DOHH2 (cell line): Measurements from ENCODE around the gene PRR23B.

Experiments used
- H3F3A ChIP-seq: fragments of 200-600 bp; sonication (generic), shearing (Covaris generic); 2 replicates; pipeline ENCODE4 v1.6.0; 2016; ENCODE audit warnings: antibody characterized with exemption, mild to moderate bottlenecking; ENCODE audit not compliant: control insufficient read depth, insufficient read depth
- H3K27ac ChIP-seq: fragments of 200-600 bp; sonication (generic); 2 replicates; pipeline ENCODE4 v1.5.1; 2014; ENCODE audit warnings: low read depth, mild to moderate bottlenecking, low read length, moderate library complexity
- H3K27me3 ChIP-seq: fragments of 200-600 bp; sonication (generic); 2 replicates; pipeline ENCODE4 v1.6.1; 2014; ENCODE audit warnings: mild to moderate bottlenecking, low read length, mixed read lengths; ENCODE audit not compliant: control insufficient read depth
- H3K36me3 ChIP-seq: fragments of 200-600 bp; sonication (generic); 2 replicates; pipeline ENCODE4 v1.6.1; 2014; ENCODE audit warnings: mild to moderate bottlenecking, low read length, moderate library complexity, mixed read lengths; ENCODE audit not compliant: control insufficient read depth
- H3K4me1 ChIP-seq: fragments of 200-600 bp; sonication (generic); 2 replicates; pipeline ENCODE4 v1.6.1; 2014; ENCODE audit warnings: mild to moderate bottlenecking, low read length, mixed read lengths; ENCODE audit not compliant: control insufficient read depth
- H3K4me2 ChIP-seq: fragments of 200-600 bp; sonication (generic); 2 replicates; pipeline ENCODE4 v1.6.0; 2014; ENCODE audit warnings: mild to moderate bottlenecking, low read length, moderate library complexity
- H3K4me3 ChIP-seq: fragments of 200-600 bp; sonication (generic); 2 replicates; pipeline ENCODE4 v1.5.1; 2014; ENCODE audit warnings: mild to moderate bottlenecking, low read length, mixed read lengths
- H3K79me2 ChIP-seq: fragments of 200-600 bp; sonication (generic); 2 replicates; pipeline ENCODE4 v1.6.1; 2014; ENCODE audit warnings: mild to moderate bottlenecking, low read length, mixed read lengths; ENCODE audit not compliant: control insufficient read depth
- H3K9me2 ChIP-seq: fragments of 200-600 bp; sonication (generic); replicated peaks from 2 replicates; pipeline ENCODE4 v1.6.1; 2014; ENCODE audit warnings: mild to moderate bottlenecking, low read length, mixed read lengths; ENCODE audit not compliant: control insufficient read depth
- H3K9me3 ChIP-seq: fragments of 200-600 bp; sonication (generic); 2 replicates; pipeline ENCODE4 v1.6.1; 2014; ENCODE audit warnings: antibody characterized with exemption, low read length, mixed read lengths; ENCODE audit not compliant: control insufficient read depth, insufficient read depth
- H4K20me1 ChIP-seq: fragments of 200-600 bp; sonication (generic); 2 replicates; pipeline ENCODE4 v1.6.0; 2014; ENCODE audit warnings: low read depth, mild to moderate bottlenecking, antibody characterized with exemption, low read length, moderate library complexity; ENCODE audit not compliant: control insufficient read depth, insufficient read depth
- EZH2phosphoT487 ChIP-seq: fragments of 200-600 bp; sonication (generic); IDR thresholded peaks from 2 replicates; pipeline ENCODE4 v1.6.1; 2017; ENCODE audit warnings: borderline replicate concordance, mild to moderate bottlenecking, antibody characterized with exemption, low read length, moderate library complexity, mixed read lengths
- TF ChIP-seq, protein P1 (sequence below): fragments of 200-600 bp; sonication (generic); IDR thresholded peaks from one replicate; pipeline ENCODE4 v1.5.1; 2014; ENCODE audit warnings: antibody characterized with exemption, mild to moderate bottlenecking, low read depth, low read length; ENCODE audit not compliant: poor library complexity, severe bottlenecking

The PRR23B gene

DNA sequence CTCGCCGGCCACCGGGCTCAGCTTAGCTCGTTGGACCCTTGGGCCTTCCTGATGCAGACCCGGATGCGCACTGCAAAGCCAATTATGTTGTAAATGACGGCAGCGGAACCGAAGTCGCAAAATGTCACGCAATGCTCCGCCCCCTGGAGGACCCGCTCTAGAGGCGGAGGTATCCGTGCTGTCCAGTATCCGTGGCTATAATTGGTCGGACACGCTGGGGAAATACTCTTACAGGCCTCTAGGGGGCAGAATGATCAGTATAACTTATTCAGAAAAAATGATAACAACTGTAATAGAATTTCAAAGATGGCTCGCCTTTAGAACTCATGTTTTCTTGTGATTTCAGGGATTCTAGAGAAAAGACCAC is at the start of gene PRR23B:
Gene PRR23B, minus strand, starts transcription at position 59 of the 367 bp plus-strand sequence. CDS start 265 bp downstream, outside the sequence.
- H3K27ac ChIP-seq, result no peak within 1 kb of the TSS
- H3K36me3 ChIP-seq, result no peaks in the 10 kb centered on the region
- no peaks in the 10 kb centered on the region for H4K20me1 ChIP-seq
- H3K27me3 ChIP-seq, result no peaks in the 10 kb centered on the region
- H3K4me2 ChIP-seq, result no peak within 1 kb of the TSS
- TF ChIP-seq, protein P1, sequence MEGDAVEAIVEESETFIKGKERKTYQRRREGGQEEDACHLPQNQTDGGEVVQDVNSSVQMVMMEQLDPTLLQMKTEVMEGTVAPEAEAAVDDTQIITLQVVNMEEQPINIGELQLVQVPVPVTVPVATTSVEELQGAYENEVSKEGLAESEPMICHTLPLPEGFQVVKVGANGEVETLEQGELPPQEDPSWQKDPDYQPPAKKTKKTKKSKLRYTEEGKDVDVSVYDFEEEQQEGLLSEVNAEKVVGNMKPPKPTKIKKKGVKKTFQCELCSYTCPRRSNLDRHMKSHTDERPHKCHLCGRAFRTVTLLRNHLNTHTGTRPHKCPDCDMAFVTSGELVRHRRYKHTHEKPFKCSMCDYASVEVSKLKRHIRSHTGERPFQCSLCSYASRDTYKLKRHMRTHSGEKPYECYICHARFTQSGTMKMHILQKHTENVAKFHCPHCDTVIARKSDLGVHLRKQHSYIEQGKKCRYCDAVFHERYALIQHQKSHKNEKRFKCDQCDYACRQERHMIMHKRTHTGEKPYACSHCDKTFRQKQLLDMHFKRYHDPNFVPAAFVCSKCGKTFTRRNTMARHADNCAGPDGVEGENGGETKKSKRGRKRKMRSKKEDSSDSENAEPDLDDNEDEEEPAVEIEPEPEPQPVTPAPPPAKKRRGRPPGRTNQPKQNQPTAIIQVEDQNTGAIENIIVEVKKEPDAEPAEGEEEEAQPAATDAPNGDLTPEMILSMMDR, result peak; percentile 57
- no peak for TF ChIP-seq EZH2phosphoT487
- no peaks in the 10 kb centered on the region for H3K9me3 ChIP-seq
- H3K79me2 ChIP-seq, result no peaks in the 10 kb centered on the region
- H3K9me2 ChIP-seq, result no peaks in the 10 kb centered on the region
- H3K4me3 ChIP-seq, result no peak within 1 kb of the TSS
- H3F3A ChIP-seq, result no peaks in the 10 kb centered on the region
- no peaks in the 10 kb centered on the region for H3K4me1 ChIP-seq

DNA sequence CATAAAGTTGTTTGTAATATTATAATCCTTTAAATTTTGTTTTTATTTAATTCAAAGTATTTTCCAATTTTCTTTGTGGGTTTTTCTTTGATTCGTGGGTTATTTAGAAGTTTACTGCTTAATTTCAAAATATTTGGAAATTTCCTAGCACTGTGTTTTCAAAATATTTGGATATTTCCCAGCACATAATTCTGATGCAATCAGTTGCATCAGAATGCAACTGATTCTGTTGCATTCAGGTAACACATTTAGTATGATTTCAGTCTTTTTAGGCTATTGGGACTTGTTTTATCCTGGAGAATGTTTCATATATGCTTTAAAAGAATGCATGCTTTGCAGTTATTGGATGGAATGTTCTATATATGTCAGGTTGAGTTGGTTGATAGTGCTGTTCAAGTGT is 42.2 kb upstream of the PRR23B start:
- Histone ChIP-seq H3K27ac (no peak overlapping the region), H3K4me3 (no peak overlapping the region), H3K9me3 (no peaks in the 10 kb centered on the region), H3K4me2 (no peak overlapping the region), H3K79me2 (no peaks in the 10 kb centered on the region), H4K20me1 (no peaks in the 10 kb centered on the region), H3F3A (no peaks in the 10 kb centered on the region), H3K4me1 (no peaks in the 10 kb centered on the region), H3K9me2 (no peaks in the 10 kb centered on the region), H3K36me3 (no peaks in the 10 kb centered on the region), H3K27me3 (no peaks in the 10 kb centered on the region)
- TF ChIP-seq EZH2phosphoT487, result no peak
- TF ChIP-seq, protein P1, result no peak

DNA sequence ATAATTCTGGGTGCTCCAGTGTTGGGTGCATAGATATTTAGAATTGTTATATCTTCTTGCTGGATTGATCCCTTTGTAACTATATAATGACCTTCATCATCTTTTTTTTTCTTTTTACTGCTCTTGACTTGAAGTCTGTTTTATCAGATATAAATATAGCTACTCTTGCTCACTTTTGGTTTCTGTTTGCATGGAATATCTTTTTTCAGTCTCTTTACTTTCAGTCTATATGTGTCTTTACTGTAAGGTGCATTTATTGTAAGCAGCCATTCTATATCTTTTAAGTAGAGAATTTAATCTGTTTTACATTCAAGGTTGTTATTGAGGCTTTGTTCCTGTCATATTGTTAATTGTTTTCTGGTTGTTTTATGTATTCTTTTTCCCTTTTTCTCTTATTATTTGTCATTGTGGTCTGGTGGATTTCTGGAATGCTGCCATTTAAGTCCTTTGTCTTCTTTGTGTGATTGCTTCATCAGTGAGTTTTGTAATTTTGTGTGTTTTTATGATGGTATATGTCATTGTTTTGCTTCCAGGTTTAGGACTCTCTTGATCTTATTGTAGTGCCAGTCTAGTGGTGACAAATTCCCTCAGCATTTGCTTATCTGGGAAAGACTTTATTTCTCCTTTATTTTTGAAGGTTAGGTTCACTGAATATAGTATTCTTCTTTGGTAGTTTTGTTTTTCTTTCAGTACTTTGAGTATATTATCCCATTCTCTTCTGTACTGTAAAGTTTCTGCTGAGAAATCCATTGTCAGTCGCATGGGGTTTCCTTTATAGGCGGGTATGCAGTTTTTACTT is 32.3 kb upstream of the PRR23B start:
- H3K9me3 ChIP-seq, result no peaks in the 10 kb centered on the region
- TF ChIP-seq, protein P1, result no peak
- no peaks in the 10 kb centered on the region for H4K20me1 ChIP-seq
- no peaks in the 10 kb centered on the region for H3K79me2 ChIP-seq
- no peaks in the 10 kb centered on the region for H3K4me1 ChIP-seq
- no peaks in the 10 kb centered on the region for H3K9me2 ChIP-seq
- no peaks in the 10 kb centered on the region for H3K36me3 ChIP-seq
- no peak overlapping the region for H3K4me3 ChIP-seq
- H3K27ac ChIP-seq, result no peak overlapping the region
- no peaks in the 10 kb centered on the region for H3F3A ChIP-seq
- H3K4me2 ChIP-seq, result no peak overlapping the region
- no peaks in the 10 kb centered on the region for H3K27me3 ChIP-seq
